Activated CD4-positive, alpha-beta T cell treated with anti-CD3 and anti-CD28 coated beads, Interleukin-2, amount 50 U/mL, for 48 hours (primary cell): ENCODE data around the gene FAIM2.
A peak's percentile ranks its signal among the peaks of the same experiment; 100 is the strongest.
"Not testable (repeated sequence)": the region's sequence is repeated elsewhere in the genome, so short reads cannot be mapped to it uniquely, and the experiment has no call there.

Experiments used
- DNase-seq, 2 experiments: peaks; one replicate each; pipeline ENCODE4 v3.0.0-alpha.2; 2020

The FAIM2 gene

GRCh38 chr12:49855890-49856289 is 47.8 kb downstream of the FAIM2 start:
- DNase-seq: not testable (repeated sequence)

DNA sequence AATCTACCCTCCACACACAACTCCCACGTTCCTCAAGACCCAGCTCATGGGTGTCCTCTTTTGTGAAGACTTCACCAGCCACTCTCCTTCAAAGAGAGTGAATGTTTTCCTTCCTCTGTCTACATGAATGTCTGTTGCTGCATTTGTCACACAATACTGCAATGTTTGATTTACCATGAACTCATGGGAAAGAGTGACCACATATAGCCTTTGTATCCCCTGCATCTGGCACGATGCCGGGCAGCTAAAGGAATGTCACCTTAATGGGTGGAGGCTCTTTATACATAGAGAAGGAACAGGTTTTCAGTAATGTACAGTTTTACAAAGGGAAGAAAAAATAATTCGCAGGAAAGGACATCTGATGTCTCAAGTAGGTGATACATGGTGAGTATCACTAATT is 48.7 kb downstream of the FAIM2 start:
- no peak for DNase-seq

DNA sequence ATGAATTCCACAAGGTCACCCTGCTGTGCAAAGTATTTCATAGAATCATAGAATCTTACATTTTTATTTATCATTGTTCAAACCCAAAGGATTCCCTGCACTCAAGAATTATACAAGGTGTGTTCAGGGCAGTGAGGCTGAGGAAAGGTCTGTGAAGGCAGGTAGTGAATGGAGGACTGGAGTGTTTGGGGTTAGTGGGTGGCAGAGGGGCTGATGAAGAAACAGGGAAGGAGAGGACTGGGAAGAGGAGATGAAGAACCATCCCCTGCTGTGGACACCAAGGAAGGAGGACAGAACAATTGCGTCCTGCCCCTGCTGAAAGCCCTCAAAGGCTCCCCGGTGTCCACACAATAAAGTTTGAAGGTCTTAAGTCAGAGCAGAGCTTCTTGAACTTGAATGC is 50.0 kb downstream of the FAIM2 start:
- no peak for DNase-seq

- no peak for DNase-seq
Observed at GRCh38 chr12:49847161-49847560, 56.5 kb downstream of the FAIM2 start.

DNA sequence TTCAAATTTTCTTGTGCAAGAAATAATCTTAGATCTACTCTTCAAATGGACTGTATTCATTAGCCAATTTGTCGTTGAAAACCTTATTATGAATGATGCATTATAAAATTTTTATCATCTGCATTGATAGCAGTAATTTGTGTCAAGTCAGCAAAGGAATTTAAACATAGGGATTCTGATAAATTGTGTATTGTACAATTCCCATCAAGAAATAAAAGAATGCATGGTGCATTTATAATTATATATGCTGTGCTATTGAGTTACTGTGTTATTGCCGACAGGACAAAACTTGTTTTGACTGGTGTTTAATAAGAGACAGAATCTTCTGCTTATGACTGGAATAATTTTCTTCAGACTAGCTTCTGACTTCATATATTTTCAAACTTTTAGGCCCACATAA is 57.7 kb downstream of the FAIM2 start:
- no peak for DNase-seq

DNA sequence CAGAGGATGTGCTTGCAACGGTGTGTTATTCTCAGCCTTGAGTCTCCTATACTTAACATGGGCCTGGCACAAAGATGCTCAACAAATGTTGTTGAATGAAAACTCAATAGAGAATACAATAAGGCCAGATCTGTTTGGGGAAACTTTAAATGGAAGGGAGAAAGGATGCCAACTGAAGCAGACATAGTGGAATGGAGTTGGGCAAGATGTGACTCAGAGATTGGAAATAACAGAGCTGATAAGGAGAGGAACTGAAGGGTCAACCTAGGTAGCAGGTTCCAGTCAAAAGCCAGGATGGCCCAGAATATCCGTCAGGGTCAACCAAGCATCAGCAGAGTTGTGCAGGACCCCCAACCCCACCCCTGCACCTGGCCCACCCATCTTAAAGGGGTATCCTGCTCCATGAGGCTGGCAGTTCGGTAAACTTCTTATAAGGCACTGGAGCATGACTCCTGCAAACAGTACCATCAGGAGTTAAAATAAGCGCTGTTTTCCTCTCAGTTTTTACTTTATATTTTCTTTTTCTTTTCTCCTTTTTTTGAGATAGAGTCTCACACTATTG is 59.7 kb downstream of the FAIM2 start:
- DNase-seq: no peak

GRCh38 chr12:49843411-49843810 is 60.3 kb downstream of the FAIM2 start:
- DNase-seq: no peak

- DNase-seq: peak; percentile 96
Observed at GRCh38 chr12:49842519-49843352, 61.0 kb downstream of the FAIM2 start, which contains the start of gene BCDIN3D. TSS of gene BCDIN3D (minus strand) at chr12:49843106. CDS start at chr12:49843087, 19 bp downstream.

DNA sequence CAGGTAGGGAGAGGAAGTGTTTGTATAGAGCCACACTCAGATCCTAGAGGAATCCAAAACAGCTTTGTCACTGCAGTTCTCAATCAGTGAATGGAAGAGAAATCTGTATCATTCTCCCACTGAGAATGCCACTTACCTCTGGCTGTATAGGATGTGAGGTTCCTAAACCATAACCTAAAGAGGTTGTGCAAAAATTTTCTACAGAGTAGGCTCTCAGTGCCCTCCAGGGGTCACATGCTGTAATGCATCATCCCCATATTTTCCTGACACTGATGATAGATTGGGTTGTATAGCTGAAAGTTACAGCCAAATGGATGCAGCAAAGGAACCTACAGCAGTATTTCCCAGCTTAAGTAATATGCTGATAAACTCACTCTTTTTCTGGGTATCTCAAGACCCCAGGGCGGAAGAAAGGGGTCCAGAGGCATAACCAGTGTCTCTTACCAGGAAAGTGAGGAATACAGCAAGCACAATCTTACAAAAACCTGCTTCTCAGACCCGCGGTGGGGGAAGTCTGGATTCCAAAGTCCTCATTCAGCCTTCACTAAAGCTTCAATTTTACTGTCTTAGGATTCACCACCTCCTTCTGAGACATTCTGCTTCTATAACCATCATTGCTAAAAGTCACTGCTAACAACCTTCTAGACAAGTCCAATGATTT is 64.6 kb downstream of the FAIM2 start:
- DNase-seq: peak in 1 of 2 experiments; percentile 38

DNA sequence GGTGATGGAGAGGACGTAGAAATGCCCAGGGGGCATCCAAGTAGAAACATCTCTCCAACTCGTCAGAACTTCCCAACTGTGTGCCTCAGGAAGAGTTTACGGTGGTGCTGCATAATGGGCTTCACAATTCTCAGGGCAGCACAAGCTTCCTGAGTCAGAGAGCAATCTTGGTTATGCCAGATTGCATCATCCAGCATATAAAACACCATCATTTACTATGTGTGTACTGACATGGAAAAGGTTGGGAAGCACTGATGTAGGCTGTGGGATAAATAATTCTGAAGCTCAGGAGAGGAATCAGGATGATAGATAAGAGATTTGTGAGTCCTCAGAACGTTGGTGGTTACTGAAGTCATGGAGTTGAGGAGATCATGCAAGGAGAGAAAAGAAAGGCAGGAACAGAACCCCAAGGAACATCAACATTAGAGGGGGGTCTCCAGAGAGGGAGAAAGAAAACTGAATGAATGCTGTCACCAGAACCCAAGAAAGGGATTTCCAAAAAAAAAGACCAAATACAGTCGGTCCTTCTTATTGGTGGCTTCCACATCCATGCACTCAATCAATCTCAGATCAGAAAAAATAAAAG is 70.8 kb downstream of the FAIM2 start:
- no peak for DNase-seq

- DNase-seq: no peak
Observed at GRCh38 chr12:49831717-49832116, 72.0 kb downstream of the FAIM2 start.

DNA sequence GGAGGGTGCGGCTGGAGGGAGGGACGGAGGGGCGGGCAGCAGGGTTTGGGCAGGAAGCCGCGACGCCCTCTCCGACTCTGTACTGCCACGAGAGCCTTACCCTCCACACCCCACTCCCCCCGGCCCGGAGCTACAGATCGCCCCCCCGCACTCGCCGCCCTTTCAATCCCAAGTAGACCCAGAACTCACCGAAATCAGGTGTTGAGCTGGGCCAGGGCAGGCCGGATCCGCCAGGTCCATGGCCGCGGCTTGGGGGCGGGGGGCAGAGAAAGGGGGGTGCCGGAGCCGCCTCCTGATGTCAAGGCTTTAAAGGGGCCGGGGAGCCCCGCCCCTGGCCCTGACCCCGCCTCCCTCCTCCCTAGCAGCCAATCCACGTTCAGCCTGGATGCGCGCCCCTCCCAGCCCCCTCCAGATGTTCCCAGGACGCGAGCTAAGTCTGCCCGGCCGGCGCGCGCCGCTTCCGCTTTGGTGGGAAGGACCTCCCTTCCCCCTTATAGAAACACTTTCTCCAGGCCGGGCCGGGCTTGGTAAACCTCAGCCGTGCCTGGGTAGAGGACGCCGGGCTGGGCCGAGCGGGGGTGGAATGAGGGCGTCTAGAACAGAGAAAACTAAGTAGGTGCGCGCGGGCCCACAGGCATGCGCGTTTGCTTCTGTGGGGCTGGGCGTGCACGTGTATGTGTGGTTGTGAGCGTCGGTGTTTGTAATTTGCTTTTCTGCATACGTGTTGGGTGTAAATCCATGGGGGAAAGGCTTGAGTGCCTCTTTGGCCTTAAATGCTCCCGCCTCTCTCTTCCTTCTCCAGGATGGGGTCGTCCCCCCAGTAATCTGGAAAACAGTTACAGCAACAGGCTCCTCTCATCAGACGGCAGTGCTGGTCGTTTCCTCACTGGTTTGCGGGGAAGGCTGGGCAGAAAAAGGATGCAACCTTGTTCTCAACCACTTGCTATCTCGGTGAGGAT is 75.3 kb downstream of the FAIM2 start, which contains the start of gene NCKAP5L:
TSS of gene NCKAP5L (minus strand) at position 281 of the 959 bp plus-strand sequence. CDS start 24,369 bp downstream, outside the sequence.
- peak; percentile 95 to 96 for DNase-seq

GRCh38 chr12:49827401-49828099 is 76.2 kb downstream of the FAIM2 start:
- DNase-seq: peak; percentile 49 to 52

- no peak for DNase-seq
Observed at GRCh38 chr12:49827051-49827400, 76.7 kb downstream of the FAIM2 start.

DNA sequence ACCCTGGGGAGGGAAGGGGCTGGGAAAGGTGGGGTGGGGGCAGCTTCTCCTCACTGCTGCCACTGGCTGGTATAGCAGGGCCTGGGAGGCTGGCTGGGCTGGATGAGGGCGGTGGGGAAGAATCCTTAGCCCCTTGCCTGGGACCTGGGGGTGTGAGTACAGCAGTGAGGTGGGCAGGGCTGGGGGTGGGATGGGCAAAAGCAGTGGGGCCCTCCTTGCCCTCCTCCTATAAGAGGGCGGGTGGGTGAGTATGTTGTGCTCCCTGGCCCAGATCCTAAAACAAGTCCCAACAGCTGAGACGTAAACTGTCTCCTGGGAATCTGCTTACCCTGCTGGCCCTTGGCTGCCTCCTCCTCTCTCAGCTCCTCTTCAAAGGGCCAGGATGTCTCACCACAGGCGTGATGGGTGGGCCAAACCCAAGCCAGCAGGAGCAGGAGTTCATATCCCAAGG is 77.7 kb downstream of the FAIM2 start:
- DNase-seq: no peak

- no peak for DNase-seq
Observed at GRCh38 chr12:49825360-49825970, 78.2 kb downstream of the FAIM2 start.

- DNase-seq: no peak
Observed at GRCh38 chr12:49824895-49825294, 78.8 kb downstream of the FAIM2 start.

GRCh38 chr12:49824416-49824815 is 79.3 kb downstream of the FAIM2 start:
- DNase-seq: no peak

DNA sequence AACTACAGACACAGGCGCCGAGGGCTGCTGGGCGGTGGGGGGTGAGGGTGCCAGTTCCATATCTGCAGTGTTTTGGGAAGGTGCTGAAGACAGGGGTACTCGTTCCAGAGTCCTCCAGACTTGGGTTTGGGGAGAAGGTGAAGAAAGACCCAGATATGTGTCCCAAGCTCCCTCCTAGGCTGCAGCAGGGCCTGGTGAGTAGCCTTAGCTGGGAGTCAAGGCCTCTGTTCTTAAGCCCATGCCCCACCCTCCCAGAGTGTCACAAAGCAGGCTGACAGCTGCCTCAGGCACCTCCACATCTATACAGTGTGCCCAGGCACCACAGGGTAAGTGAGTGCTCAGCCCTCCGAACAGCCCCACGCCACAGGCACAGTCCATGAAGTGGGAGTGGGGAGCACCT is 79.7 kb downstream of the FAIM2 start:
- DNase-seq: no peak

- no peak for DNase-seq
Observed at GRCh38 chr12:49823350-49823749, 80.3 kb downstream of the FAIM2 start.
